ENCODE results near the gene NPY5R.

DNA sequence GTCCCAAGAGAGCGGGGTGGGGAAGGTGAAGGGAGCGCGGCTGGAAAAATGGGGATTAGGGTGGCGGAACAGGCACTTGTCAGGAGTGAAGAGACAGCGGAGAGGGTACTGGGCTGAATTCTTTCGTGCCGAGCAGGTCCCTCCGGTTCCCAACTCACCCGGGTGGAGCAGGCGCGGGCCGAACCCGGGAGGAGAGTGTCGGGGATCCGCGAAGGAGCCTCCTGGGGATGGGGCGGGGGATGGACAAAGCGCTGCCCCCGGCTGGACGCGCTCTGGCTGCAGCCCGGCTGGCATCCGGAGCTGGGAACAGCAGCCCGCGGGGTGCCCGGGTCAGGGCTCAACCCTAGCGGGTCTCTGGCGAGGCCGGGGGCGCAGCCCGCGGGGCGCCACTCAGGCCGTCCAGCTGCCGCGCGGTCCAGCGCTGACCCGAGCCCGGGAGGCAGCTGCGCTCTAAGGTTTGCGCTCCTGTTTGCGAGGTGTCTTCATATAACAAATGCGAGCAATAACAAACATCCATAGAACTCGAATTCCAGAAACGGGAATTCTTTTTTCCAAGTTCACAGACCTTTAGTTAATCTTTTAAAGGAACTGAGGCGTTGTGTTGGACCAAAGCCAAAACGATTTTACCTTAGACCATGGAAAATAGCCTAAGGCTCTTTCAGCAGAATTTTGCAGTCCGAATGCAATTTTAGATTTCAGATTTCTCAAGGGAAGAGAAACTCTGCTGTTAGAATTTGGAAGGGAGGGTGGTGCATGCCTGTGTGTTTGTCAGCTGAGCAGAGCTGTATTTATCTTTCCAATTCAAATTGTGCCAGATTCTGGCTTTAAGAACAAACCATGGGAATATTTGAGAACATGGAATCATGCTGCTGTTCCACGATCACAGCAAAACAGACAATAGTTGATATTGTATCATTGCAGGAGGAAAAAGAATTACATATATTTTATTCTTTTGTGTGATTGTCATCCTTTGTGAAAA, 744 bp downstream of the NPY5R start:
- TF ChIP-seq ZNF76 (tag by site-specific recombination; IDR thresholded peaks at IDR 0.05; ENCODE audit: borderline replicate concordance, low read depth) (no peak), ZNF777 (tag by site-specific recombination; IDR thresholded peaks at IDR 0.05; ENCODE audit: borderline replicate concordance) (no peak), ZFP37 (tag by site-specific recombination; IDR thresholded peaks at IDR 0.05) (no peak), YY1 (tag by site-specific recombination; IDR thresholded peaks at IDR 0.05) (no peak), ZBTB8A (tag by site-specific recombination; IDR thresholded peaks at IDR 0.05) (no peak), ATF2 (tag by site-specific recombination; IDR thresholded peaks at IDR 0.05; ENCODE audit: low read depth) (no peak), REPIN1 (tag by site-specific recombination; IDR thresholded peaks at IDR 0.05; ENCODE audit: low read depth) (no peak), CTCF (tag by site-specific recombination; IDR thresholded peaks at IDR 0.05) (no peak), ZNF514 (tag by site-specific recombination; IDR thresholded peaks at IDR 0.05) (no peak), FEZF1 (tag by site-specific recombination; IDR thresholded peaks at IDR 0.05) (no peak)

Measured in HEK293 (cell line).